Stimulated activated CD4-positive, alpha-beta T cell treated with anti-CD3 and anti-CD28 coated beads, Interleukin-12 subunit alpha, Interleukin-12 subunit beta, amount 100 ng/mL, for 24 hours (primary cell): ENCODE results near the gene TEKT2.

Source experiments
- DNase-seq, 2 experiments: peaks; one replicate each; pipeline ENCODE4 v3.0.0-alpha.2; 2020; ENCODE audit warnings: low read depth in 2 of 2

Gene TEKT2

GRCh38 chr1:36083635-36084496 lies at the start of gene TEKT2:
TSS of gene TEKT2 (plus strand) at chr1:36084094. CDS start at chr1:36084922, 828 bp downstream.
- no peak for DNase-seq

DNA sequence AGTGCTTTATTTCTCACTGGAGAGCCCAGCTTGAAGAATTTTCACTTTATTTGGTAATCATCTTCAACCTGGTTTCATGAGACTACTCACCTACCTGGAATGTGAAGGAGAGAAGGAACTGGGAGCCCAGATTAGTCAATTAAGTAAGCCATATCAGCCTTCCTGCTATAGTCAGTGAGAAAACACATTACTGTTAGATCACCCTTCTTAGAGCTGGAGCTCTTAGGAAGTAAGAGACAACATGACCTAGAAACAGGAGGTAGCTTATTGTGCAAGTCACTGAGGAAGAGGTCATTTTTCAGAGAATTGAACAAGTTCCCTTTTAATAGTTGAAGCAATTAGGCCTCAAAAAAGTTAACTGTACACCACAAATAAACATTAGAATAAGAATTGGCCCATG lies 49.2 kb upstream of the TEKT2 start:
- no peak for DNase-seq

DNA sequence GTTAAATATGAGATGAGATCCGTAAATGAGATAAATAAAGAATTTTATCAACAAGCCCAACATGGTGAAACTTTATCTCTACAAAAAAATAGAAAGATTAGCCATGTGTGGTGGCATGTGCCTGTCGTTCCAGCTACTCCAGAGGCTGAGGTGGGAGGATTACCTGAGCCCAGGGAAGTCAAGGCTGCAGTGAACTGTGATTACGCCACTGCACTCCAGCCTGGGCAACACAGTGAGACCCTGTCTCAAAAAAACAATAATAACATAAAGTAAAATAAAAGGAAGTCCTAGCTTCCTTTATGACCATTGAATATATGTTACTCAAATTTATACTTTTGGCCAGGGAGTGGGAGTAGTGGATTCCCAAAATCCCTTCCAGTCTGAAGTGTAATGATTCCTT lies 48.7 kb upstream of the TEKT2 start:
- DNase-seq = no peak

GRCh38 chr1:36040238-36040637 lies 43.7 kb upstream of the TEKT2 start:
- DNase-seq = no peak

GRCh38 chr1:36051821-36052220 lies 32.1 kb upstream of the TEKT2 start:
- DNase-seq = no peak

DNA sequence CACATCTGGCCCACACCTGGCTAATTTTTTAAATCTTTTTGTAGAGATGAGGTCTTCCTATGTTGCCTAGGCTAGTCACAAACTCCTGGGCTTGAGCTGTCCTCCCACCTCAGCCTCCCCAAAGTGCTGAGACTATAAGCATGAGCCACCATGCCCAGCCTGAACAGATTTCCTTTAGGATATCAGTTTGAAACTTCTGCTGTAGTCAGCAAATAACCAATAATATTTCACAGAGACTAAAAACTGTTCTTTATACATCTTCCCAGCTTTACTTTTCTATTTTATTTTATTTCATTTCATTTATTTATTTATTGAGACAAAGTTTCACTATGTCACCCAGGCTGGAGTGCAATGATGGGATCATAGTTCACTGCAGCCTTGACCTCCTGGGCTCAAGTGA lies 29.9 kb upstream of the TEKT2 start:
- DNase-seq = no peak

- DNase-seq = no peak
These were observed 28.2 kb upstream of the TEKT2 start for GRCh38 chr1:36055706-36056105.

DNA sequence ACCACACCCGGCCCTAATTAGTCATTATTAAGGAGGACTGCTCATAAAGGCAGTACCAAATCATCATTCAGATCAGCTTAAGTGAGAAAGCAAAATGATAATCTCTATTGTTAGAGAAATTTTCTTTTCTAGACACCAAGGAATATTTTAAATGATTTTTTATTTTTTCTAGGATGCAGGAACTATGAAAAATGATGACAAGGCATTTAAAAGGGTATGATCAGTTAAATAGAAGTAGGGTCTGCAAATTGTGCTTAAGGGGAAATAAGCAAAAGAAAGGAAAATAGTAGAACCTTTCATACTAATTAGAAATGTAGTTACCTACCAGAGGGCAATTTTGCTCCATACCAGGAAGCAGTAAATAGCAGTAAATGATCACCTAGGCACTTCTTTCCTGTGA lies 21.6 kb upstream of the TEKT2 start:
- no peak for DNase-seq

DNA sequence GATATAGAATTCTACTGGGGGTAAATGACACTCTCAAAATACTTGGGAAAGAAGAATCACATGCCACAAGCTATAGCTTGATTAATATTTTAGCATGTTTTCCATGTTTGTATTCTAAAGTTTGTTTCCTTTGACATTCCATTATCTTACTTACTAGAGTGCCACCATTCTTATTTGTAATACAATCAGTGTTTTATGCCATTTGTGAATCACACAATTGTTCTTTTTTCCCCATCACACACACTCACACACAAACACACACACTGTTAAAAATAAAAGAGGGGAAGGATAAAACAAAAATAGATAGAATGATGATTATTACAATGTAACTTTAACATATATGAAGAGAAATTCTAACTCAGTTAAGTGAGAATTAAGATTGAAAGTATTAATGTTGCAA lies 16.0 kb upstream of the TEKT2 start:
- DNase-seq = no peak

- DNase-seq = no peak
These were observed 15.0 kb upstream of the TEKT2 start for GRCh38 chr1:36068866-36069265.

- no peak for DNase-seq
These were observed 13.5 kb upstream of the TEKT2 start for GRCh38 chr1:36070349-36070748.

- DNase-seq = no peak
These were observed 6.8 kb upstream of the TEKT2 start for GRCh38 chr1:36076979-36077573.

- DNase-seq = no peak
These were observed 3.7 kb upstream of the TEKT2 start for GRCh38 chr1:36080236-36080635.

GRCh38 chr1:36080801-36081200 lies 3.1 kb upstream of the TEKT2 start:
- no peak for DNase-seq

DNA sequence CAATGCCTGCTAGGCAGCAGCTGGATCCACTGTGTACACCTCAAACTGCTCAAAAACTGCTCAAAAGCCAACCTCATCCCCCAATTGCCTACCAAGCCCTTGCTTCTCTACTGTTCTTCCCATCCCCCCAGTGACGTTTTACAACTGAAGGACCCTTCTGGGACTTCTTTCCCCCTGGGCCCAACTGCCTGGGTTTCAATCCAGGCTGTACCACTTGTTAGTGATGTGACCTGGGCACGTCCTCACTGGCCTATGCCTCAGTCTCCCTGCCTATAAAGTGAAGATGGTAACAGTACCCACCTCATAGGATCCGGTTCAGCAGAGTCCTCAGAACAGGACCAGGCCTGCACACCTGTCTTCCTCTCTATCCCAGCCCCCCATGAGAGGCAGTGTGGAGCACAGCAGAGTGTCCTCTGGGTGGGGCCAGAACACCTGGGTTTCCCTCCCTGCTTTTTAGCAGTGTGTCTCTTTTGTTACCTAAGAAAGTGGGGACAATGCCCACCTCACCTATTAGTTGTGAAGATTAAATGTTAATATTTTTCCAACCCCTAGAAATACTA lies 1.9 kb upstream of the TEKT2 start:
- DNase-seq = no peak

DNA sequence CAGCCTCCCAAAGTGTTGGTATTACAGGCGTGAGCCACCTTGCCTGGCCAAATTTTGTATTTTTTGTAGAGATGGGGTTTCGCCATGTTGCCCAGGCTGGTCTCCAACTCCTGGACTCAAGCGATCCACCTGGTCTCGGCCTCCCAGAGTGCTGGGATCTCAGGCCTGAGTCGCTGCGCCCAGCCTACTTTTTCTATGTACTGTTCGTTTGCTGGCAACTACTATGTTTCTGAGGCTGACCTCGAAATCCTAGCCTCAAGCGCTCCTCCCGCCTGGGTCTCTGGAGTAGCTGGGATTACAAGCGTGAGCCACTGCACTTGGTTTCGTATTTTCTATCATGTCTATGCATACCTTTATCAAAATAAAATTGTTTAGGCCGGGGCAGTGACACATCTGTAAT lies 675 bp upstream of the TEKT2 start:
- DNase-seq = no peak

GRCh38 chr1:36084497-36085115 lies 712 bp downstream of the TEKT2 start:
- DNase-seq = no peak

- no peak for DNase-seq
These were observed 1.2 kb downstream of the TEKT2 start for GRCh38 chr1:36085126-36085525.

DNA sequence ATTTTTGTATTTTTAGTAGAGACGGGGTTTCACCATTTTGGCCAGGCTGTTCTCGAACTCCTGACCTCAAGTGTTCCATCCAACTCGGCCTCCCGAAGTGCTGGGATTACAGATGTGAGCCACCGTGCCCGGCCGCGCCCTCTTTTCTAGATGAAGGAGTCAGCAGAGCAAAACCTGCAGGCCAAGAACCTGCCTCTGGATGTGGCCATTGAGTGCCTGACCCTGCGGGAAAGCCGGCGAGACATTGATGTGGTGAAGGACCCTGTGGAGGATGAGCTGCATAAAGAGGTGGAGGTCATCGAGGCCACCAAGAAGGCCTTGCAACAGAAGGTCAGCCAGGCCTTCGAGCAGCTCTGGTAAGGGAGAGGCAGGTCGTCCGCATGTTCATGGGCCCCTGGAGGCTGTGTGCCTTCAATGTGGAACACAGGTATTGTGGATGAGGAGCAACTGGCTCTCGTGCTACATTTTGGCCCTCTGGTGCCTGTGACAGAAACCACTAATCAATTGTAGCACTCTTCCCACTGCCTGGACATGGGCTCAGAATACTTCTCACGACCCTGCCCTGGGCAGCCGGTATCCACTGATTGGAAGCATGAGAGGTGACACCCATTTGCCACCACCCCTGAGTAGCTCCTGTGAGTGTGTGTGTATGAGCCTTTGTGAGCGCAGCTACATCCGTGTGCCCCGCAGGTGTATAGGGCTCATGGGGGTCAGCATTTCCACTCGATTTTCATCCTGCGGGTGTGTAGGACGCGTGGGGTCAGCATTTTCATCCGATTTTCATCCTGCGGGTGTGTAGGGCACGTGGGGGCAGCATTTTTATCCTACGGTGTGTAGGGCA lies 2.0 kb downstream of the TEKT2 start:
- DNase-seq = no peak

- no peak for DNase-seq
These were observed 2.8 kb downstream of the TEKT2 start for GRCh38 chr1:36086529-36087232.
